Stimulated activated naive B cell treated with anti-CD40 and anti-IgM and Interleukin-4, amounts not matched to agents 10 μg/mL and 1 μg/mL and 100 μg/mL, for 72 hours (primary cell): Measurements from ENCODE around the gene FYB2.

Experiments
- ATAC-seq, 2 donors: fragments of 150-1000 bp; cut with Tn5 transposase; replicated peaks; 2 replicates each; pipeline ENCODE4 v1.10.0; 2021; ENCODE audit warnings: moderate library complexity in 1 of 2
- DNase-seq: peaks from one replicate; pipeline ENCODE4 v3.0.0; 2021
- H3K27ac Mint-ChIP-seq: one replicate; pipeline ENCODE4 v1.8.0; 2022; ENCODE audit warnings: mild to moderate bottlenecking, mixed read lengths
- H3K27me3 Mint-ChIP-seq, 2 donors: one replicate each; pipeline ENCODE4 v1.8.0; 2022; ENCODE audit warnings: mixed read lengths in 2 of 2
- H3K36me3 Mint-ChIP-seq, 2 donors: one replicate each; pipeline ENCODE4 v1.8.0; 2022; ENCODE audit warnings: mixed read lengths in 2 of 2, mild to moderate bottlenecking in 1 of 2
- H3K4me1 Mint-ChIP-seq, 2 donors: one replicate each; pipeline ENCODE4 v1.8.0; 2022; ENCODE audit warnings: mixed read lengths in 2 of 2, mild to moderate bottlenecking in 1 of 2
- H3K4me3 Mint-ChIP-seq, 2 donors: one replicate each; pipeline ENCODE4 v1.8.0; 2022; ENCODE audit warnings: mild to moderate bottlenecking in 2 of 2, mixed read lengths in 2 of 2, moderate library complexity in 1 of 2
- H3K9me3 Mint-ChIP-seq, 2 donors: one replicate each; pipeline ENCODE4 v1.8.0; 2022; ENCODE audit warnings: mixed read lengths in 2 of 2, mild to moderate bottlenecking in 1 of 2

Gene FYB2

DNA sequence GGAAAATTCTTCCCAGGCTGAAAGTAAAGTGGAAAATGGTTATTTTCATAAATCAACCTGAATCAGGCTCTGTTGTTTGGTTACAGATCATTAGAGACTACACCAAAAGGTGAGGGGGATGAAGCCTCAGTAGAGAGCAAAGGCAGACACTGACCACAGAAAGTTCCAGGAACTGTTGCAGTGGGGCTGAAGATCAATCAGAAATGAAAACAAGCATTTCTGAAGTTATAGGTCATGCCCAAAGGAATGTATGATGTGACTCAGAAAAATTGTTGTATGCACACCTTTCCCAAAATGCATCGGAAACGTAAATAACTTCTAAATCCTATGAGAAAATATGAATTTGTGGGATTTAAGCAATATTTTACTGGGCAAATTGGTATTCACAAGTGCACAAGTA, 63.3 kb downstream of the FYB2 start:
- no peak for ATAC-seq
- Mint-ChIP-seq H3K36me3 (no peaks in the 10 kb centered on the region), H3K27me3 (peaks cover 23 to 33% of the 10 kb centered on the region in 2 donors), H3K4me1 (peaks cover 5% of the 10 kb centered on the region in 2 donors), H3K4me3 (no peak overlapping the region), H3K9me3 (no peaks in the 10 kb centered on the region), H3K27ac (no peak overlapping the region)
- no peak for DNase-seq

DNA sequence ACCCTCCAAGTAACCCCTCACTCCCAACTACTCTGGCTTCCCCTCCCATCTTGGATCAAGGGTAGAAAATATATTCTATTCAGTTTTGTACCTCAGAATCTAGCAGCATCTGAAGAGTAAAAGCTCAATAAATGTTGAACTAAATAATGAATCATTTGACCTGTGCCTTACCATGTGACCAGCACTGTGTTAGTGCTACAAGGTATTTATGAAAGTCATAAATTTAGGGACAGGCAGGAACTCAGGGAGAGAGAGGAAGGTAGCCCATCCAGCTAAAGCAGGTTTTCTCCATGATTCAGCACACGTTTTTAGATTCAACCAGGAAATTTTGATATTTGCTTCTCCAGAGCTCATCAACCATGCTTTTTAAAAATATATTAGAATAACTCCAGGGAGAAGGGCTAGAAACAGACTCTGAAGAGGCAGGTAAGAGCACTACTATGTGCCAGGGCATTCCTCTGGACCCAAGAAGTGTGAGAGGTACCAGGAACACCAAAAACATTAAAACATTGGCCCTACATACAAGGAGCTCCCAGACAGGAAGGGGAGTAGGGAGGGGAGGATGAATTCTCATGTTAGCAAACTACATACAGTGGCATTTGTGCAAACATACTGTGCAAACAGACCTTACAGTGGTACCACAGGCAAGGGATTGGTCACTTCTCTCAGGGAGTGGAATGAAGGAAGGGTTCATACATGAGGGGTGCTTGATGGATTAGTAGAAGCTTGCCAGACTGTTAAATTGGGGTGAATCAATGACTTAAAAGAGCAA, 64.3 kb downstream of the FYB2 start:
- no peak for ATAC-seq
- Mint-ChIP-seq H3K4me3 (no peak overlapping the region), H3K4me1 (peaks cover 5% of the 10 kb centered on the region in 2 donors)

DNA sequence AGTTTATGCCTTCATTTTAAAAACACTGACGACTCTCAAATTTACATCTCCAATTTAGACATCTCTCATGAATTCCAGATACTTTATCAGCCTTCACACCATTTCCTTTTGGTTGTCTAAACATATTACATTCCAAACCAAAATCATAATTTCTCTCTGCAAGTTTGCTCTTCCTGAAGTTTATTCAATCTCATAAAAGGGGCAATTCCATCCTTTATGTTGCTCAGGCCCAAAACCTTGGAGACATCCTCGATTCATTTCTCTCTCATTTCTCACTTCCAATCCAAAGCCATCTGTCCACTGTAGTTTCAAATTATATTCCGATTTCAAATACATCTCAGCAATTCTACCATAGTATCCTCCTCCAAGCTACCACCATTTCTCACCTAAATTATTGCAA, 74.0 kb downstream of the FYB2 start:
- ATAC-seq: no peak

More for the DNA sequence above, 64.3 kb downstream of the FYB2 start:
- Mint-ChIP-seq H3K27ac (no peak overlapping the region), H3K9me3 (no peaks in the 10 kb centered on the region), H3K36me3 (no peaks in the 10 kb centered on the region), H3K27me3 (peaks cover 23 to 33% of the 10 kb centered on the region in 2 donors)
- no peak for DNase-seq

DNA sequence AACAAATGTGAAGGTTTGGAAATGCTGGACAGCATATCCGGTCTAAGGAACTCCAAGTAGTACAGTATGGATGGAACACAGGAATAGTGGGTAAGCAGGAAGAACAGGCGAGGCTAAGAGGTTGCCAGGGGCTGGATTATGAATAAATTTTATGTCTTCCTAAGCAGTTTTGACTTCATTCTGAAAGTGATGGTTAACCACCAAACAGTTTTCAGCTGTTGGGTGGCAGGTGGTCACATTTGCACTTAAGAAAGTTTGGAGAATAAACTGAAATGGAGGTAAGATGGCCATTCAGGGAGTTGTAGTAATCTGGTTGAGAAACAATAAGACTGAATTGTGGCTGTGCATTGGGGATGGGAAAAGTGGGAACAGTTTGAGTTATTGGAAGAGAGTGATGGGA, 90.2 kb downstream of the FYB2 start:
- no peaks in the 10 kb centered on the region for H3K36me3 Mint-ChIP-seq
- no peak overlapping the region for H3K27ac Mint-ChIP-seq
- H3K27me3 Mint-ChIP-seq: peaks cover 28 to 55% of the 10 kb centered on the region in 2 donors
- peaks cover 4 to 7% of the 10 kb centered on the region in 2 donors for H3K9me3 Mint-ChIP-seq
- H3K4me1 Mint-ChIP-seq: no peaks in the 10 kb centered on the region
- no peak overlapping the region for H3K4me3 Mint-ChIP-seq
- ATAC-seq: no peak
- no peak for DNase-seq

More for the DNA sequence above, 74.0 kb downstream of the FYB2 start:
- Mint-ChIP-seq H3K9me3 (no peaks in the 10 kb centered on the region), H3K27me3 (no peaks in the 10 kb centered on the region), H3K36me3 (no peaks in the 10 kb centered on the region), H3K4me1 (no peaks in the 10 kb centered on the region), H3K27ac (no peak overlapping the region), H3K4me3 (no peak overlapping the region)
- DNase-seq: no peak

DNA sequence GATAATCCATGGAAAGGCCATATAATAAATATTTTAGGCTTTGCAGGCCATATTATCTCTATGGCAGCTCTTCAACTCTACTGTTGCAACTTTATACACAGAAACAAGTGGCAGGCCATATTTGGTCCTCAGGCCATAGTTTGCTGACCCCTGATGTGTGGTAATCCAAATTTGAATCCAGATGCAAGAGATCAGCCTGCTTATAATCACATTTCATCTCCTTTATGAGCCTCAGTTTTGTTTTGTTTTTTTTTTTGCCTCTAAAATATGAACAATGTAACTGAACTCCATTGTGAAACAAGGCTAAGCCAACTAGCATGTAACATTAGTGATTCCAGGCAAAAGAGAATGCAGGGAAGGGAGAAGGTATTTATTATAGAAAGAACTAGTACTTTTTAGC, 92.5 kb downstream of the FYB2 start:
- H3K27ac Mint-ChIP-seq: no peak overlapping the region
- H3K4me1 Mint-ChIP-seq: no peaks in the 10 kb centered on the region
- peaks cover under 1 to 2% of the 10 kb centered on the region in 2 donors for H3K9me3 Mint-ChIP-seq
- ATAC-seq: no peak
- peaks cover 25 to 51% of the 10 kb centered on the region in 2 donors for H3K27me3 Mint-ChIP-seq
- no peak for DNase-seq
- no peaks in the 10 kb centered on the region for H3K36me3 Mint-ChIP-seq
- no peak overlapping the region for H3K4me3 Mint-ChIP-seq

DNA sequence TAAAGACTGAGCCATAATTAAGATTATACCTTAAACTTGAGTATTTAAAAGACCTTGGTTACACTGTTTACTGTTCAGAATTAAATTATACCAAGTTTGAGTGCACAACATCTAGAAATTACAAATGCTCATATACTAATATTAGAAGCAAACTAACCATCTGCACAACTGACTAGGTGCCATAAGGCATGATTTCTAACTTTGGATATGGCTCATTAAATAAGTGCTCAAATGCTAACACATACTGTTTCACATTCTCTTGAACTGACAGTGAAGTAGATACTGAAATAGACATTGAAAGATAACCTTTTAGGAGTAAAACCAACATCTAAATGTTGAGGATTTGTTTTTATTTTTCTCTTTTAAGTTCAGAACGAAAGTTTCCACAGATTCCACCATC, 100.0 kb downstream of the FYB2 start:
- no peaks in the 10 kb centered on the region for H3K9me3 Mint-ChIP-seq
- H3K36me3 Mint-ChIP-seq: no peaks in the 10 kb centered on the region
- H3K4me3 Mint-ChIP-seq: no peak overlapping the region
- H3K27ac Mint-ChIP-seq: no peak overlapping the region
- DNase-seq (no peak), ATAC-seq (no peak)
- peaks cover 9 to 10% of the 10 kb centered on the region in 2 donors for H3K27me3 Mint-ChIP-seq
- H3K4me1 Mint-ChIP-seq: no peaks in the 10 kb centered on the region

DNA sequence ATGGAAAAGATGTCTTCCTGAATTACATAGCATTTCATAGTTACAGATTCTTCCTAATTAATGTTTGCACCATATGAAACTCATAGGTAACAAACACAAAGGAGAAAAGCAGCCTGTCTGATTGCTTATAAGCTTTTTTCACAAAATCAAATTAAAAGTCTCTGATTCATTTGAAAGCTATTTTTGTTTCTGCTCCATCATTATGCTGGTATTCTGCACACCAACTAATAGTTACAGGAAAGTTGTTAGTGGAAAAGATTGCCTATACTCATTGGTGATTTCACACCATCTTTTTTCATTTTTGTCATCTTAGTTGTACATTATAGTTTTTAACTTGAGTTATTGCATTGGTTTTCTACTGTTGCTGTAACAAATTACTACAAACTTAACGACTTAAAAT, 104.0 kb downstream of the FYB2 start:
- H3K4me3 Mint-ChIP-seq: no peak overlapping the region
- H3K27me3 Mint-ChIP-seq: peaks cover 4 to 6% of the 10 kb centered on the region in 2 donors
- DNase-seq: no peak
- no peaks in the 10 kb centered on the region for H3K9me3 Mint-ChIP-seq
- H3K36me3 Mint-ChIP-seq: no peaks in the 10 kb centered on the region
- no peak for ATAC-seq
- no peaks in the 10 kb centered on the region for H3K4me1 Mint-ChIP-seq
- H3K27ac Mint-ChIP-seq: no peak overlapping the region

DNA sequence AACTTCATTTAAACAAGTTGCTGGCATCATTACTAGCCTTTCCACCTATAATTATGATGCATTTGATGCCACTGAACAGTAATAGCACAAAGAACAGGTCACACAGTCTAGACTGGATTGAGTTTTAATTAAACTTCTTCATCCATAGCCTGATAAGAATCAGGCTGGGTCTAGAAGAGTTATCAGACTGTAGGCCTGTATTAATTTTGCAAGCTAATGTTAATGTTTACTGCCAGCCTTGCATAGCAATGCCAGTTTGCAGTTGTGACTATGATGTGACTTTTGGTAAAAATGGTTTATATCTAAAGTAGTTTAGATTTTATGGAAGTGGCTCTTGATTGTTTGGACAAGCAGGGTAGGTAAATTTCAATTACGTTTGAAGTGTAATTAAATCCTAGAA, 106.1 kb downstream of the FYB2 start:
- ATAC-seq: no peak
- H3K27me3 Mint-ChIP-seq: peaks cover 8 to 11% of the 10 kb centered on the region in 2 donors
- no peaks in the 10 kb centered on the region for H3K36me3 Mint-ChIP-seq
- DNase-seq: no peak
- H3K27ac Mint-ChIP-seq: no peak overlapping the region
- no peaks in the 10 kb centered on the region for H3K4me1 Mint-ChIP-seq
- no peak overlapping the region for H3K4me3 Mint-ChIP-seq
- no peaks in the 10 kb centered on the region for H3K9me3 Mint-ChIP-seq

DNA sequence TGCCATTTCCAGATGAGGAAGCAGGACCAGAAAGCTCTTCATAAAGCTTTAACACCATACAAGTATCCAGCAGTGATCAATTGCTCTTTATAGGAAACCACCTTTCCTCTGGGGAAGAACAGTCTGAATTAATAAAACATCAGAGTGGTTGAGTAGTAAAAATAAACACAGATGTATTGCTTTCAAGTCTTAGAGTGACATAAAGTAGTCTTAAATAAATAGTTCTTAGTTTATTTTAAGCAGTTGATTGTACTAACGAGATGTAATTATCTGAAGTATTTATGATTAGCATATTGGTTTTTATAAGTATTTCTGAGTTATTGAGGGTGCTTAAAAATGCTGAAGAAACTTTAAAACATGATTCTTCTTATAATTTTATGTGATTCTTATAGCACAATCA, 107.1 kb downstream of the FYB2 start:
- H3K27ac Mint-ChIP-seq: no peak overlapping the region
- peaks cover 12 to 15% of the 10 kb centered on the region in 2 donors for H3K27me3 Mint-ChIP-seq
- H3K36me3 Mint-ChIP-seq: no peaks in the 10 kb centered on the region
- no peak overlapping the region for H3K4me3 Mint-ChIP-seq
- DNase-seq (no peak), ATAC-seq (no peak)
- no peaks in the 10 kb centered on the region for H3K9me3 Mint-ChIP-seq
- H3K4me1 Mint-ChIP-seq: no peaks in the 10 kb centered on the region

DNA sequence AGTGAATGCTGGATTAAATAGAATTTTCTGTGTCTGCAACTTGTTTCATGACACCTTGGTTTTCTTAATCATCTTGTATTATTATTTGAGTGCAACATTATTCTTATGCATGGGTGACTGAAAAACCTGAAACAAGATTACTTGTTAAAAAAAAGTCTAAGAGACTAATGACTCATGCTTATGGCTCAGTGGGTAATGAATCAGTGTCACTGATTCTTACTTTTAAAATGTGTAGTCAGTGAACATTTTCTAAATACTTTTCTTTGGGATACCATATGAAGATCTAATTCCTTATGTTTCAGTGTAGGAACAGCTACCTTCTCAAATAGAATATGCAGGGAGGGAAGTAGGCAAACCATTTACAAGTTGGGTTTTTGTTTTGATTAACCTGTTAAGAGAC, 108.6 kb downstream of the FYB2 start:
- no peak for DNase-seq

DNA sequence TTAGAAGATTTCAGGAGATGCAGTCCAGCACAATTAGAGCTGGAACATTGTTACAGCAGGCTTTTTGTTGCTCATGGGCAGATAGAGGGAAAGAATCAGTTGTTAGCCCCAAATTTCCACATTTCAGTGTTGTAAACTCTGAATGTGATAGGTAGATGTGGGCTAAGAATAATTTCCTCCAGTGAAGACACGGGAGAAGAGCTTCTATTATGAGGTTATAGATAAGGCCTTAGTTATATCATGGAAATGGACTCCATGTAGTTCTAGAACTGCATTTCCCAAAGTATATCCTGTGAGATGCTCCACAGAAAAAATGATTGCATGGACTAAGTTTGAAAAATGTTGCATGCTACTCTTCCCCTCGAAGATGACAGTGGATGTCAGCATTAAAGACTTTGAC, 109.2 kb downstream of the FYB2 start:
- Mint-ChIP-seq H3K36me3 (no peaks in the 10 kb centered on the region), H3K27me3 (peaks cover 20 to 24% of the 10 kb centered on the region in 2 donors), H3K9me3 (no peaks in the 10 kb centered on the region), H3K4me1 (no peaks in the 10 kb centered on the region), H3K4me3 (no peak overlapping the region), H3K27ac (no peak overlapping the region)
- DNase-seq (no peak), ATAC-seq (no peak)

More for the DNA sequence above, 108.6 kb downstream of the FYB2 start:
- Mint-ChIP-seq H3K9me3 (no peaks in the 10 kb centered on the region), H3K4me3 (no peak overlapping the region), H3K4me1 (no peaks in the 10 kb centered on the region), H3K27me3 (peaks cover 20 to 24% of the 10 kb centered on the region in 2 donors), H3K27ac (no peak overlapping the region), H3K36me3 (no peaks in the 10 kb centered on the region)
- ATAC-seq: no peak

DNA sequence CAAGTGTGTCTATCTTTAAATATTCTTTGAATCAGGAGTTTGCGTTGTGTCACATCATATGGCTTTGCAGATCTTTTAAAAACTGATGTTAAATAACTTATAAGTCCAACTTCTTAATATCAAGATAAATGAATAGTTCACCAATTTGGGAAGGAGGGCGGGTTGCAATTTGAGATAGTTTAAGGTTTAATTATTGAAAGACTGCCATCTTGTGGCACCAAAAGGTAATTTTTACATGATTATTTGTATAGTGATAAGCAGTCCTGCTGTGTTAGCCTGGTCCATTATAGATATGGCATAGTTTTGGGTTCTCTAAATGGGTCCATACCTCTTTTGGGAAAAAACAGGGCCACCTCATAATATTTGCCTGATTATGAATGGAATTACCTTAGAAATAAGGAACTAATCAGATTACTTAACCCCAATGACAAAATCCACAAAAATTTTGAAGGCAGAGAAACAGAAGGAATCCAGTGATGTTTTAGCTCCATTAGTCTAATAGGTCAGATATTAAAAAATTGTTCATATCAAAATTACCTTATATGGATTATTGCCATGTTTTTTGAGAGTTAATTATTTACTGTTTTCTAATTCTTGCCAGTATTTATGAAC, 109.8 kb downstream of the FYB2 start:
- ATAC-seq (peak; percentile 49 to 68), DNase-seq (no peak)
- Mint-ChIP-seq H3K36me3 (no peaks in the 10 kb centered on the region), H3K27ac (no peak overlapping the region), H3K27me3 (peaks cover 20 to 24% of the 10 kb centered on the region in 2 donors), H3K4me3 (no peak overlapping the region), H3K4me1 (no peaks in the 10 kb centered on the region), H3K9me3 (no peaks in the 10 kb centered on the region)

DNA sequence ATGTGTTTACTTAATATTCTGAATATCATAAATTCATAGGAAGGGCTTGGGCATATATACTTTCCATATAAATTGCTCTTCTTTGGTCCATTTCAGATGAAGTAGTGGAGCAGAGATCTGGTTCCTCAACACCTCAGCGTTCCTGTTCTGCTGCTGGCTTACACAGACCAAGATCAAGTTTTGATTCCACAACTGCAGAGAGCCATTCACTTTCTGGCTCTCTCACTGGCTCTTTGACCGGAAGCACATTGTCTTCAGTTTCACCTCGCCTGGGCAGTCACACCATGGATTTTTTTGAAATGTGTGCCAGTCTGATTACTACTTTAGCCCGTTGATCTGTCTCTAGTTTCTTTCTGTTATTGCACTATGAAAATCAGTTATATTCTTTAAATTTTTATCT, 111.8 kb downstream of the FYB2 start:
- Mint-ChIP-seq H3K4me1 (no peaks in the 10 kb centered on the region), H3K4me3 (no peak overlapping the region), H3K36me3 (no peaks in the 10 kb centered on the region), H3K27ac (no peak overlapping the region), H3K27me3 (peaks cover 18 to 20% of the 10 kb centered on the region in 2 donors), H3K9me3 (no peaks in the 10 kb centered on the region)
- DNase-seq (no peak), ATAC-seq (no peak)

DNA sequence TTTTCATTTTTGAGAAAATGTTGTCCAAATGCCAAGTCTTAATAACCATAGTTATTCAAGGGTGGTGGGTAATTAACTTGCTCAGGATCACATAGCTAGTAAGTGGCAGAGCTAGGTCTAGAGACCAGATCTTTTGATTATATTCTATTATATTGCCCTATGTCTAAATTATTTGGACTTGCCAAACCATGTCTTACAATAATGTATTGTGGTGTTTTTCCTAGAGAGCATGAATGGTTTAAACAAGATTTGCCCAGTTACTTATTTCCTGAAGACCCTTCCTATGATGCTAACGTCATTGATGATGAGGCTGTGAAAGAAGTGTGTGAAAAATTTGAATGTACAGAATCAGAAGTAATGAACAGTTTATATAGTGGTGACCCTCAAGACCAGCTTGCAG, 115.5 kb downstream of the FYB2 start:
- no peak overlapping the region for H3K27ac Mint-ChIP-seq
- H3K27me3 Mint-ChIP-seq: peaks cover 18 to 32% of the 10 kb centered on the region in 2 donors
- H3K9me3 Mint-ChIP-seq: peaks cover 1 to 7% of the 10 kb centered on the region in 2 donors
- no peaks in the 10 kb centered on the region for H3K4me1 Mint-ChIP-seq
- H3K36me3 Mint-ChIP-seq: no peaks in the 10 kb centered on the region
- H3K4me3 Mint-ChIP-seq: no peak overlapping the region
- ATAC-seq (no peak), DNase-seq (no peak)

DNA sequence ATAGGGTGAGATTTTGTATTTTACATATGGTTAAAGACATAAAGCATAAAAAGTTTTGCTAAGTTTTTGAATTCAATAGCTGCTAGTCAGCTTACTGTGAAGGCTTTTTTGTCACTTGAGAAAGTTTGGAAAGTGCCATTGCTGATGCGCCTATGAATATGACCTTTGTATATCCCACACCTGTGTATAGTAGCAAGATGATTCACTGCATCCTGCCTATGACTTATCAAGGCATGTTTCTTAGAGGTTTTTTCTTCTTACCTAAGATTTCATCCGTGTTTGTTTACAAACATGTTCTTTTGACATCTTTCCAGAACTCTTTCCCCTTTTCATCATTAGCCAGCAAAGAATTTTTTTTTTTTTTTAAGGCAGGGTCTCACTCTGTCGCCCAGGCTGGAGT, 122.5 kb downstream of the FYB2 start:
- H3K27me3 Mint-ChIP-seq: peaks cover 11 to 12% of the 10 kb centered on the region in 2 donors
- peaks cover 1 to 7% of the 10 kb centered on the region in 2 donors for H3K9me3 Mint-ChIP-seq
- ATAC-seq (no peak), DNase-seq (no peak)
- no peak overlapping the region for H3K4me3 Mint-ChIP-seq
- no peak overlapping the region for H3K27ac Mint-ChIP-seq
- no peaks in the 10 kb centered on the region for H3K4me1 Mint-ChIP-seq
- H3K36me3 Mint-ChIP-seq: no peaks in the 10 kb centered on the region
